ENCODE results near the gene PRKCE.

Gene PRKCE

GRCh38 chr2:46170026-46170425 lies 518.6 kb downstream of the PRKCE start:
- no peak for DNase-seq (ENCODE audit: low spot score)

- no peak for DNase-seq (ENCODE audit: low spot score)
These were observed 519.3 kb downstream of the PRKCE start for GRCh38 chr2:46170611-46171350.

- no peak for DNase-seq (ENCODE audit: low spot score)
These were observed 520.0 kb downstream of the PRKCE start for GRCh38 chr2:46171411-46171953.

GRCh38 chr2:46171996-46172546 lies 520.6 kb downstream of the PRKCE start:
- no peak for DNase-seq (ENCODE audit: low spot score)

GRCh38 chr2:46173030-46173429 lies 521.6 kb downstream of the PRKCE start:
- no peak for DNase-seq (ENCODE audit: low spot score)

- no peak for DNase-seq (ENCODE audit: low spot score)
These were observed 522.3 kb downstream of the PRKCE start for GRCh38 chr2:46173636-46174250.

GRCh38 chr2:46174345-46175170 lies 523.1 kb downstream of the PRKCE start:
- DNase-seq (ENCODE audit: low spot score): no peak

- DNase-seq (ENCODE audit: low spot score): no peak
These were observed 523.9 kb downstream of the PRKCE start for GRCh38 chr2:46175419-46175818.

- no peak for DNase-seq (ENCODE audit: low spot score)
These were observed 526.1 kb downstream of the PRKCE start for GRCh38 chr2:46177461-46178089.

- no peak for DNase-seq (ENCODE audit: low spot score)
These were observed 527.7 kb downstream of the PRKCE start for GRCh38 chr2:46179037-46179621.

- no peak for DNase-seq (ENCODE audit: low spot score)
These were observed 528.7 kb downstream of the PRKCE start for GRCh38 chr2:46180189-46180588.

GRCh38 chr2:46181306-46181705 lies 529.8 kb downstream of the PRKCE start:
- DNase-seq (ENCODE audit: low spot score): no peak

GRCh38 chr2:46181789-46182530 lies 530.5 kb downstream of the PRKCE start:
- no peak for DNase-seq (ENCODE audit: low spot score)

- no peak for DNase-seq (ENCODE audit: low spot score)
These were observed 532.0 kb downstream of the PRKCE start for GRCh38 chr2:46183426-46183825.

- no peak for DNase-seq (ENCODE audit: low spot score)
These were observed 533.5 kb downstream of the PRKCE start for GRCh38 chr2:46184794-46185583.

- DNase-seq (ENCODE audit: low spot score): no peak
These were observed 535.7 kb downstream of the PRKCE start for GRCh38 chr2:46187112-46187618.

GRCh38 chr2:46188041-46188716 lies 536.7 kb downstream of the PRKCE start:
- no peak for DNase-seq (ENCODE audit: low spot score)

GRCh38 chr2:46193356-46193755 lies 541.9 kb downstream of the PRKCE start:
- DNase-seq (ENCODE audit: low spot score): no peak

GRCh38 chr2:46193855-46194254 lies 542.4 kb downstream of the PRKCE start:
- no peak for DNase-seq (ENCODE audit: low spot score)

Data from putamen (tissue), 1 donor.